K562 (cell line): ENCODE measurements around the gene SLC49A3. TPM values are rescaled to one million over a fixed set of nuclear protein-coding genes. Genes with fewer than 3 reads are reported as not detected.

ENCODE experiments used
- ATAC-seq: fragments of 200-7000 bp; cut with Tn5 transposase; 3 replicates; pipeline ENCODE4 v1.9.1; 2020; ENCODE audit warnings: moderate library complexity
- BruUV-seq: library from RNA; stranded (reverse); fragments of 400-500 nt; replicated peaks from 2 replicates; lab custom pipeline; 2021; lab: Mats Ljungman, UMichigan
- CTCF ChIA-PET: fragments of 300-600 bp; formaldehyde crosslinking; extraction: SDS; loops from one replicate; lab custom pipeline; 2021; ENCODE audit warnings: low intra/inter-chr PET ratio; lab: Yijun Ruan, JAX
- POLR2A ChIA-PET: fragments of 300-600, 350-650 bp; sonication (Branson Sonifier 250); formaldehyde crosslinking; extraction: SDS; loops from one replicate; lab custom pipeline; 2021; ENCODE audit warnings: antibody characterized with exemption, inconsistent platforms; lab: Yijun Ruan, JAX
- DNase-seq, 4 experiments: peaks; one replicate each; pipeline versions ENCODE4 v3.0.0 to v3.0.0-alpha.2; 2011 to 2018; ENCODE audit warnings: low spot score in 3 of 4, mixed read lengths in 3 of 4; ENCODE audit errors: extremely low read depth in 1 of 4
- FAIRE-seq: peaks from 2 replicates; lab custom pipeline; 2011; peaks lifted over from hg19 to GRCh38; lab: Jason Lieb, UNC
- H2AFZ ChIP-seq: 2 replicates; pipeline ENCODE4 v1.6.0; 2011; ENCODE audit warnings: low read depth, low read length, control low read depth, inconsistent platforms
- H3K27ac ChIP-seq: fragments of 200-600 bp; 3 replicates; pipeline ENCODE4 v1.8.0; 2011; ENCODE audit warnings: low read depth, mild to moderate bottlenecking, control low read depth, inconsistent platforms, low read length, moderate library complexity, mixed read lengths; ENCODE audit errors: extremely low read depth
- H3K27me3 ChIP-seq, 2 experiments: fragments of 300-600 bp in 1 of 2; 2 replicates in 1 of 2; 3 replicates in 1 of 2; pipeline versions ENCODE4 v1.6.0 to v1.8.0; 2011; ENCODE audit warnings: inconsistent platforms in 2 of 2, low read length in 2 of 2, mild to moderate bottlenecking in 1 of 2, mixed read lengths in 1 of 2, moderate library complexity in 1 of 2; ENCODE audit not compliant: control insufficient read depth in 2 of 2, insufficient read depth in 2 of 2
- H3K36me3 ChIP-seq: fragments of 300-600 bp; 3 replicates; pipeline ENCODE4 v1.8.0; 2011; ENCODE audit warnings: mild to moderate bottlenecking, low read length, inconsistent platforms; ENCODE audit not compliant: control insufficient read depth, insufficient read depth
- H3K4me1 ChIP-seq, 2 experiments: fragments of 200-600 bp in 1 of 2; replicated peaks in 1 of 2; 2 replicates in 1 of 2; 3 replicates in 1 of 2; pipeline versions ENCODE4 v1.5.1 to v1.8.0; 2011; ENCODE audit warnings: inconsistent platforms in 2 of 2, low read length in 2 of 2, mild to moderate bottlenecking in 1 of 2, mixed read lengths in 1 of 2, moderate library complexity in 1 of 2; ENCODE audit not compliant: control insufficient read depth in 2 of 2, insufficient read depth in 2 of 2
- H3K4me2 ChIP-seq: 2 replicates; pipeline ENCODE4 v1.6.1; 2011; ENCODE audit warnings: low read length, control low read depth, inconsistent platforms, mixed read lengths; ENCODE audit not compliant: insufficient read depth
- H3K4me3 ChIP-seq: fragments of 200-600 bp; sonication (generic), shearing (Covaris generic); 2 replicates; pipeline ENCODE4 v1.5.1; 2016; ENCODE audit warnings: control low read depth, inconsistent platforms
- H3K79me2 ChIP-seq: fragments of 200-600 bp; 3 replicates; pipeline ENCODE4 v1.8.0; 2011; ENCODE audit warnings: low read length, inconsistent platforms; ENCODE audit not compliant: control insufficient read depth, insufficient read depth
- H3K9ac ChIP-seq, 2 experiments: 2 replicates each; pipeline versions ENCODE4 v1.6.0 to v1.6.1; 2011; ENCODE audit warnings: low read depth in 2 of 2, low read length in 2 of 2, control low read depth in 1 of 2, inconsistent platforms in 1 of 2, mild to moderate bottlenecking in 1 of 2, mixed read lengths in 1 of 2; ENCODE audit not compliant: insufficient read depth in 1 of 2
- H3K9me1 ChIP-seq: one replicate; pipeline ENCODE4 v1.6.0; 2011; ENCODE audit warnings: inconsistent platforms, mild to moderate bottlenecking, low read length, moderate library complexity; ENCODE audit not compliant: control insufficient read depth, insufficient read depth
- H3K9me3 ChIP-seq: replicated peaks from 2 replicates; pipeline ENCODE4 v1.5.1; 2011; ENCODE audit warnings: low read depth, low read length, inconsistent platforms; ENCODE audit not compliant: control insufficient read depth, insufficient read depth
- H4K20me1 ChIP-seq: replicated peaks from 2 replicates; pipeline ENCODE4 v1.6.1; 2011; ENCODE audit warnings: low read length, inconsistent platforms, mixed read lengths; ENCODE audit not compliant: control insufficient read depth, insufficient read depth
- SNAPC5 ChIP-seq: fragments of 250-450 bp; sonication (Bioruptor Pico); IDR thresholded peaks from 2 replicates; pipeline ENCODE4 v1.8.0; 2021; ENCODE audit warnings: moderate library complexity, mild to moderate bottlenecking, inconsistent platforms
- TEAD2 ChIP-seq: fragments of 450-650 bp; IDR thresholded peaks from 2 replicates; pipeline ENCODE4 v1.6.1; 2016; ENCODE audit warnings: missing genetic modification characterization, control low read depth, missing compliant biosample characterization
- ZBTB40 ChIP-seq, 2 experiments: fragments of 450-650 bp in 1 of 2; sonication (generic) in 1 of 2; formaldehyde crosslinking in 1 of 2; IDR thresholded peaks; 2 replicates each; pipeline versions ENCODE4 v1.7.1 to v1.9.0; 2016 to 2022; ENCODE audit warnings: inconsistent platforms in 1 of 2, mild to moderate bottlenecking in 1 of 2, missing genetic modification reagents in 1 of 2
- ZNF263 ChIP-seq: sonication (generic); formaldehyde crosslinking; IDR thresholded peaks from 2 replicates; pipeline ENCODE4 v1.8.0; 2022; ENCODE audit warnings: mild to moderate bottlenecking, missing genetic modification reagents, borderline replicate concordance
- ZNF324 ChIP-seq: fragments of 250-450 bp; sonication (Bioruptor Pico); IDR thresholded peaks from 2 replicates; pipeline ENCODE4 v1.4.0; 2020; ENCODE audit warnings: mild to moderate bottlenecking
- ZNF408 ChIP-seq: fragments of 250-450 bp; sonication (Bioruptor Pico); IDR thresholded peaks from 2 replicates; pipeline ENCODE4 v1.4.0; 2020; ENCODE audit warnings: low read depth, mild to moderate bottlenecking, moderate library complexity
- ZNF518B ChIP-seq: fragments of 250-450 bp; sonication (Bioruptor Pico); IDR thresholded peaks from 2 replicates; pipeline ENCODE4 v1.5.0; 2021; ENCODE audit warnings: mild to moderate bottlenecking, moderate library complexity
- ZNF561 ChIP-seq: fragments of 450-650 bp; formaldehyde crosslinking; conservative IDR thresholded peaks from 2 replicates; pipeline ENCODE4 v1.4.0; 2020; ENCODE audit warnings: mild to moderate bottlenecking, moderate library complexity
- ZNF79 ChIP-seq: fragments of 250-450 bp; sonication (Bioruptor Pico); IDR thresholded peaks from 2 replicates; pipeline ENCODE4 v1.4.0; 2020; ENCODE audit warnings: low read depth, mild to moderate bottlenecking, moderate library complexity
- WGBS: fragments of 100-300 bp; shearing (Covaris generic); methylation state at CpG from one replicate; pipeline ENCODE4 v1.1.6; 2016; ENCODE audit warnings: low coverage, mixed read lengths; ENCODE audit not compliant: insufficient coverage; ENCODE audit errors: missing lambda C conversion rate; 5-methylcytosine and 5-hydroxymethylcytosine counted together
- in situ Hi-C: fragments of 300-500 bp; cut with MboI; formaldehyde crosslinking; loops from 4 replicates; pipeline ENCODE4 v1.15.0; 2018; ENCODE audit warnings: inconsistent platforms, mixed read lengths
- intact Hi-C: fragments of 100-400 bp; cut with micrococcal nuclease; formaldehyde crosslinking; loops from 2 replicates; pipeline ENCODE4 v1.14.2; 2022
- polyA plus RNA-seq, 8 experiments: library from polyadenylated mRNA; depleted of rRNA in 4 of 8; stranded (reverse) in 5 of 8; unstranded in 3 of 8; fragments of >200 nt; fragmentation: Nextera tagmentation in 2 of 8; fragmentation: Illumina TruSeq in 1 of 8; extraction: Ambion mirVana in 2 of 8; extraction: Trizol in 1 of 8; gene quantifications; 2 replicates each; pipeline versions ENCODE4 v1.2.1 to v1.2.3, GENCODE V29; 2011 to 2014; ENCODE audit warnings: inconsistent platforms in 1 of 8, missing spikeins in 1 of 8
- total RNA-seq, 7 experiments: library from RNA; depleted of rRNA in 6 of 7; stranded (reverse); fragments of >200 nt in 6 of 7; fragmentation: Illumina TruSeq in 2 of 7; extraction: Trizol in 2 of 7; gene quantifications; 2 replicates each; pipeline versions ENCODE4 v1.2.1 to v1.2.3, GENCODE V29; 2011 to 2021; ENCODE audit warnings: low replicate concordance in 1 of 7

SLC49A3 gene
- total and polyA plus RNA-seq, 9 of the 15 experiments (the other 6 are each of a cell fraction or from before 2014, with no cell fraction given) = 0.24 to 0.41 TPM; not detected in 7

GRCh38 chr4:661231-661630, 27.7 kb downstream of the SLC49A3 start:
- in situ Hi-C loops = no loop called here
- Histone ChIP-seq H3K79me2 (no peaks in the 10 kb centered on the region), H3K4me1 (peaks cover 0 to 56% of the 10 kb centered on the region in 2 experiments; a peak in 2 of 5 replicates), H3K9me1 (no peaks in the 10 kb centered on the region), H3K27me3 (peaks cover 21 to 46% of the 10 kb centered on the region in 2 experiments; a peak in 3 of 5 replicates), H4K20me1 (no peaks in the 10 kb centered on the region), H3K9ac (no peak overlapping the region), H3K4me3 (no peak overlapping the region), H3K36me3 (no peaks in the 10 kb centered on the region), H3K9me3 (peaks cover 3% of the 10 kb centered on the region; the same call in 1 of the 2 replicates), H3K4me2 (no peak overlapping the region), H2AFZ (no peak overlapping the region), H3K27ac (no peak overlapping the region)
- WGBS = 0% methylated on average over 3 of the region's 3 CpGs
- BruUV-seq = no TSS peak
- intact Hi-C loops = no loop called here
- ChIA-PET POLR2A (no interaction called here), CTCF (no interaction called here)
- DNase-seq (no peak), ATAC-seq (no peak), FAIRE-seq (no peak)
- TF ChIP-seq TEAD2 (tag) = no peak
- TF ChIP-seq ZNF324 (CRISPR knock-in tag) = no peak
- TF ChIP-seq SNAPC5 (CRISPR knock-in tag) = no peak
- TF ChIP-seq ZBTB40 (IDR thresholded peaks at IDR 0.05) = no peak
- TF ChIP-seq ZBTB40 (CRISPR knock-in tag; IDR thresholded peaks at IDR 0.05) = no peak
- no peak for TF ChIP-seq ZNF79 (CRISPR knock-in tag)
- TF ChIP-seq ZNF263 (CRISPR knock-in tag) = no peak
- TF ChIP-seq ZNF408 (CRISPR knock-in tag) = no peak
- TF ChIP-seq ZNF518B (CRISPR knock-in tag) = no peak
- no peak for TF ChIP-seq ZNF561 (CRISPR knock-in tag)
